ENCODE data around the gene NR0B1.

Gene NR0B1

GRCh38 chrX:30309139-30309571, at the start of gene NR0B1:
Gene NR0B1 (minus strand): TSS chrX:30309390. CDS start chrX:30309363, 27 bp downstream.
- DNase-seq = no peak

GRCh38 chrX:30349946-30350345, 40.8 kb upstream of the NR0B1 start:
- no peak for DNase-seq

GRCh38 chrX:30343206-30343605, 34.0 kb upstream of the NR0B1 start:
- DNase-seq = no peak

GRCh38 chrX:30340753-30341152, 31.6 kb upstream of the NR0B1 start:
- no peak for DNase-seq

- no peak for DNase-seq
These were observed 18.6 kb upstream of the NR0B1 start for GRCh38 chrX:30327762-30328161.

GRCh38 chrX:30317308-30317707, 8.1 kb upstream of the NR0B1 start:
- no peak for DNase-seq

- DNase-seq = no peak
These were observed 4.1 kb upstream of the NR0B1 start for GRCh38 chrX:30313322-30313721.

- no peak for DNase-seq
These were observed 3.7 kb upstream of the NR0B1 start for GRCh38 chrX:30312858-30313257.

GRCh38 chrX:30310429-30311206, 1.4 kb upstream of the NR0B1 start:
- DNase-seq = no peak

- DNase-seq = no peak
These were observed 689 bp downstream of the NR0B1 start for GRCh38 chrX:30308263-30309138.

- no peak for DNase-seq
These were observed 1.7 kb downstream of the NR0B1 start for GRCh38 chrX:30307466-30307865.

- no peak for DNase-seq
These were observed 4.3 kb downstream of the NR0B1 start for GRCh38 chrX:30304866-30305265.

- DNase-seq = no peak
These were observed 6.2 kb downstream of the NR0B1 start for GRCh38 chrX:30302956-30303355.

- DNase-seq = no peak
These were observed 7.2 kb downstream of the NR0B1 start for GRCh38 chrX:30301963-30302362.

- no peak for DNase-seq
These were observed 8.0 kb downstream of the NR0B1 start for GRCh38 chrX:30301208-30301607.

GRCh38 chrX:30296408-30297254, 12.6 kb downstream of the NR0B1 start:
- no peak for DNase-seq

GRCh38 chrX:30283456-30284200, 25.6 kb downstream of the NR0B1 start:
- no peak for DNase-seq

GRCh38 chrX:30282527-30282926, 26.7 kb downstream of the NR0B1 start:
- DNase-seq = no peak

- no peak for DNase-seq
These were observed 28.8 kb downstream of the NR0B1 start for GRCh38 chrX:30280428-30280827.

- no peak for DNase-seq
These were observed 30.8 kb downstream of the NR0B1 start for GRCh38 chrX:30278365-30278764.

- no peak for DNase-seq
These were observed 33.7 kb downstream of the NR0B1 start for GRCh38 chrX:30275498-30275897.

- DNase-seq = no peak
These were observed 38.6 kb downstream of the NR0B1 start for GRCh38 chrX:30270639-30271038.
